ENCODE results near the gene SMLR1. TPM values are rescaled to one million over a fixed set of nuclear protein-coding genes. Genes with fewer than 3 reads are reported as not detected.

Gene SMLR1
- total and polyA plus RNA-seq, 2 donors: 0.02 TPM; not detected in 1

GRCh38 chr6:130843575-130844320 is 16.5 kb downstream of the SMLR1 start:
- Histone ChIP-seq H3K4me1 (ENCODE audit: control insufficient read depth in 2 of 2, insufficient read depth in 2 of 2, low read length in 2 of 2) (no peaks in the 10 kb centered on the region), H3K27ac (ENCODE audit: low read depth in 1 of 2, low read length in 1 of 2) (no peak overlapping the region), H3K9me3 (ENCODE audit: control insufficient read depth in 2 of 2, insufficient read depth in 1 of 2, low read length in 1 of 2) (no peaks in the 10 kb centered on the region), H3K36me3 (ENCODE audit: control insufficient read depth in 2 of 2, insufficient read depth in 2 of 2, low read length in 1 of 2) (no peaks in the 10 kb centered on the region), H3K27me3 (ENCODE audit: control insufficient read depth in 2 of 2, insufficient read depth in 1 of 2, low read length in 1 of 2) (no peaks in the 10 kb centered on the region), H3K4me3 (ENCODE audit: low read length in 2 of 2) (no peak overlapping the region)
- 74% methylated on average over 3 of the region's 3 CpGs for WGBS
- DNase-seq (ENCODE audit: low read depth in 6 of 9, low spot score in 9 of 9): peak; percentile 13 to 79 (median 48)

- H3K9me3 ChIP-seq (ENCODE audit: control insufficient read depth in 2 of 2, insufficient read depth in 1 of 2, low read length in 1 of 2): no peaks in the 10 kb centered on the region
- DNase-seq (ENCODE audit: low read depth in 6 of 9, low spot score in 9 of 9): no peak
- no peaks in the 10 kb centered on the region for H3K27me3 ChIP-seq (ENCODE audit: control insufficient read depth in 2 of 2, insufficient read depth in 1 of 2, low read length in 1 of 2)
- 94% methylated on average over 1 of the region's 1 CpG for whole genome bisulfite sequencing
- H3K4me1 ChIP-seq (ENCODE audit: control insufficient read depth in 2 of 2, insufficient read depth in 2 of 2, low read length in 2 of 2): peaks cover 0 to 4% of the 10 kb centered on the region in 2 donors
- no peaks in the 10 kb centered on the region for H3K36me3 ChIP-seq (ENCODE audit: control insufficient read depth in 2 of 2, insufficient read depth in 2 of 2, low read length in 1 of 2)
- no peak overlapping the region for H3K4me3 ChIP-seq (ENCODE audit: low read length in 2 of 2)
- H3K27ac ChIP-seq (ENCODE audit: low read depth in 1 of 2, low read length in 1 of 2): no peak overlapping the region
Measured at GRCh38 chr6:130846501-130846900, 19.3 kb downstream of the SMLR1 start.

GRCh38 chr6:130847001-130847910 is 20.1 kb downstream of the SMLR1 start:
- Histone ChIP-seq H3K9me3 (ENCODE audit: control insufficient read depth in 2 of 2, insufficient read depth in 1 of 2, low read length in 1 of 2) (no peaks in the 10 kb centered on the region), H3K27ac (ENCODE audit: low read depth in 1 of 2, low read length in 1 of 2) (no peak overlapping the region), H3K4me1 (ENCODE audit: control insufficient read depth in 2 of 2, insufficient read depth in 2 of 2, low read length in 2 of 2) (peaks cover 0 to 4% of the 10 kb centered on the region in 2 donors), H3K36me3 (ENCODE audit: control insufficient read depth in 2 of 2, insufficient read depth in 2 of 2, low read length in 1 of 2) (no peaks in the 10 kb centered on the region), H3K27me3 (ENCODE audit: control insufficient read depth in 2 of 2, insufficient read depth in 1 of 2, low read length in 1 of 2) (no peaks in the 10 kb centered on the region), H3K4me3 (ENCODE audit: low read length in 2 of 2) (no peak overlapping the region)
- DNase-seq (ENCODE audit: low read depth in 6 of 9, low spot score in 9 of 9): no peak
- WGBS: 93% methylated on average over 7 of the region's 7 CpGs

DNA sequence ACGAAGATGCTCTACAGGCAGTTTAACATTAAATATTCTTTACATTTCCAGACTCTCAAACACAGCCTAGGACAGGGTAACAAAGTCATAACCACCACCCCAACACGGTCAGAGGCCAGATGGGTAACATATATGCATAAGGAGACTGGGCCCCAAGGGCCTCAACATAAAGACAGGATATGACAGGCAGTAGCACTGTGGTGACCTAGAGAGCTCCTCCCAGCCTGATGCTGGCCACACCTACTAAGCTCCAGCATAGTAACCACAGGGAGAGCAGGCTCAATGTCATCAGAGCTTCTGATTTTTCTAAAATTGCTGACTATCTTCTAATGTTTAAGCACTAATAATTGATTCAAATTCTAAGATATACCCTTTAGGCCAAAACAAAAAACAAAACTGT is 21.7 kb downstream of the SMLR1 start:
- Histone ChIP-seq H3K4me3 (ENCODE audit: low read length in 2 of 2) (no peak overlapping the region), H3K4me1 (ENCODE audit: control insufficient read depth in 2 of 2, insufficient read depth in 2 of 2, low read length in 2 of 2) (peaks cover 0 to 4% of the 10 kb centered on the region in 2 donors), H3K27ac (ENCODE audit: low read depth in 1 of 2, low read length in 1 of 2) (no peak overlapping the region), H3K27me3 (ENCODE audit: control insufficient read depth in 2 of 2, insufficient read depth in 1 of 2, low read length in 1 of 2) (no peaks in the 10 kb centered on the region), H3K9me3 (ENCODE audit: control insufficient read depth in 2 of 2, insufficient read depth in 1 of 2, low read length in 1 of 2) (no peaks in the 10 kb centered on the region), H3K36me3 (ENCODE audit: control insufficient read depth in 2 of 2, insufficient read depth in 2 of 2, low read length in 1 of 2) (no peaks in the 10 kb centered on the region)
- DNase-seq (ENCODE audit: low read depth in 6 of 9, low spot score in 9 of 9): peak in 3 of 9 donors; percentile 8 to 36 (median 21)
- 97% methylated on average over 2 of the region's 2 CpGs for WGBS

- no peak for DNase-seq (ENCODE audit: low read depth in 6 of 9, low spot score in 9 of 9)
- H3K9me3 ChIP-seq (ENCODE audit: control insufficient read depth in 2 of 2, insufficient read depth in 1 of 2, low read length in 1 of 2): no peaks in the 10 kb centered on the region
- H3K27ac ChIP-seq (ENCODE audit: low read depth in 1 of 2, low read length in 1 of 2): no peak overlapping the region
- H3K4me1 ChIP-seq (ENCODE audit: control insufficient read depth in 2 of 2, insufficient read depth in 2 of 2, low read length in 2 of 2): peaks cover 0 to 4% of the 10 kb centered on the region in 2 donors
- no peak overlapping the region for H3K4me3 ChIP-seq (ENCODE audit: low read length in 2 of 2)
- no peaks in the 10 kb centered on the region for H3K36me3 ChIP-seq (ENCODE audit: control insufficient read depth in 2 of 2, insufficient read depth in 2 of 2, low read length in 1 of 2)
- 99% methylated on average over 1 of the region's 1 CpG for WGBS
- no peaks in the 10 kb centered on the region for H3K27me3 ChIP-seq (ENCODE audit: control insufficient read depth in 2 of 2, insufficient read depth in 1 of 2, low read length in 1 of 2)
Measured at GRCh38 chr6:130849594-130849993, 22.4 kb downstream of the SMLR1 start.

- no peak overlapping the region for H3K4me3 ChIP-seq (ENCODE audit: low read length in 2 of 2)
- H3K36me3 ChIP-seq (ENCODE audit: control insufficient read depth in 2 of 2, insufficient read depth in 2 of 2, low read length in 1 of 2): no peaks in the 10 kb centered on the region
- WGBS: 97% methylated on average over 1 of the region's 1 CpG
- no peaks in the 10 kb centered on the region for H3K9me3 ChIP-seq (ENCODE audit: control insufficient read depth in 2 of 2, insufficient read depth in 1 of 2, low read length in 1 of 2)
- H3K4me1 ChIP-seq (ENCODE audit: control insufficient read depth in 2 of 2, insufficient read depth in 2 of 2, low read length in 2 of 2): peaks cover 0 to 4% of the 10 kb centered on the region in 2 donors
- peak in 1 of 9 donors; percentile 4 for DNase-seq (ENCODE audit: low read depth in 6 of 9, low spot score in 9 of 9)
- H3K27me3 ChIP-seq (ENCODE audit: control insufficient read depth in 2 of 2, insufficient read depth in 1 of 2, low read length in 1 of 2): no peaks in the 10 kb centered on the region
- no peak overlapping the region for H3K27ac ChIP-seq (ENCODE audit: low read depth in 1 of 2, low read length in 1 of 2)
Measured at GRCh38 chr6:130851026-130851425, 23.8 kb downstream of the SMLR1 start.

GRCh38 chr6:130852844-130853554 is 25.8 kb downstream of the SMLR1 start:
- Histone ChIP-seq H3K27me3 (ENCODE audit: control insufficient read depth in 2 of 2, insufficient read depth in 1 of 2, low read length in 1 of 2) (no peaks in the 10 kb centered on the region), H3K27ac (ENCODE audit: low read depth in 1 of 2, low read length in 1 of 2) (no peak overlapping the region), H3K4me3 (ENCODE audit: low read length in 2 of 2) (no peak overlapping the region), H3K9me3 (ENCODE audit: control insufficient read depth in 2 of 2, insufficient read depth in 1 of 2, low read length in 1 of 2) (no peaks in the 10 kb centered on the region), H3K4me1 (ENCODE audit: control insufficient read depth in 2 of 2, insufficient read depth in 2 of 2, low read length in 2 of 2) (peaks cover 0 to 4% of the 10 kb centered on the region in 2 donors), H3K36me3 (ENCODE audit: control insufficient read depth in 2 of 2, insufficient read depth in 2 of 2, low read length in 1 of 2) (no peaks in the 10 kb centered on the region)
- DNase-seq (ENCODE audit: low read depth in 6 of 9, low spot score in 9 of 9): no peak
- WGBS: 94% methylated on average over 7 of the region's 7 CpGs

DNA sequence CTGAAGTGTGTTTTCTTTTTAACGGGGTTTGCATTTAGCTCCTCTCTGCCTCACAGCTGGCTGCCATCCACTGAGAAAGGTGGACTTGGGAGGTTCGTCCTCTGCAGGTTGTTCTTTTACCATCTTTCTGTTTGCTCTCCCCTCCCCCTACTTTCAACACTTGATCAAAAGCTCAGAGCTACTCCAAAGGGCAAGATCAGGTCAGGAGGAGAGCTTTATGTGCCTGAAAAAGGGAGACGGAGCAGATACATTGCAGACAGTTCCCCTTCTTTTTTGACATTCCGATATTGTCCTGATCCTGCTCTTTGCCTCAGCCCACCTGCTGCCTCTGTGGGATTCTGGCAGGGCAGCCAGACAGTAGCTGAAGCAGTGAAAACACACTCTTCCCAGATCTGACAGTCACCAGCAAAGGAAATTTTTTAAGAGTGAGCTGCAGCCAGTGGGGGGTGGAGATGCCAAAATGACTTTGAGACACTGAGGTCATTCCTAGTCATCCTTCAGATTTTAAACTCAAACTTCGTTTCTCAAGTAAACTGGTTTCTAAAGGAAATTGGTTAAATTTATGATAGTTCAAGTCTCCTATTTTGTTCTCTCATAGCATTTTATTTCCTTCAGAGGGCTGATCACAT is 26.5 kb downstream of the SMLR1 start:
- H3K4me3 ChIP-seq (ENCODE audit: low read length in 2 of 2): no peak overlapping the region
- H3K27ac ChIP-seq (ENCODE audit: low read depth in 1 of 2, low read length in 1 of 2): no peak overlapping the region
- H3K27me3 ChIP-seq (ENCODE audit: control insufficient read depth in 2 of 2, insufficient read depth in 1 of 2, low read length in 1 of 2): no peaks in the 10 kb centered on the region
- no peaks in the 10 kb centered on the region for H3K9me3 ChIP-seq (ENCODE audit: control insufficient read depth in 2 of 2, insufficient read depth in 1 of 2, low read length in 1 of 2)
- H3K36me3 ChIP-seq (ENCODE audit: control insufficient read depth in 2 of 2, insufficient read depth in 2 of 2, low read length in 1 of 2): no peaks in the 10 kb centered on the region
- WGBS: 94% methylated on average over 5 of the region's 5 CpGs
- no peak for DNase-seq (ENCODE audit: low read depth in 6 of 9, low spot score in 9 of 9)
- H3K4me1 ChIP-seq (ENCODE audit: control insufficient read depth in 2 of 2, insufficient read depth in 2 of 2, low read length in 2 of 2): peaks cover 0 to 4% of the 10 kb centered on the region in 2 donors

Data from thymus (tissue), 11 donors.